HEK293 (cell line): ENCODE measurements around the gene ELOVL7.

Experiments
- CTCF ChIP-seq: fragments of 450-650 bp; formaldehyde crosslinking; IDR thresholded peaks from 2 replicates; pipeline ENCODE4 v1.5.1; 2016; ENCODE audit warnings: missing biosample characterization, missing genetic modification characterization
- EGR2 ChIP-seq: fragments of 450-650 bp; formaldehyde crosslinking; IDR thresholded peaks from 2 replicates; pipeline ENCODE4 v1.5.1; 2016; ENCODE audit warnings: low read depth, missing biosample characterization, missing genetic modification characterization
- GLI4 ChIP-seq: fragments of 450-650 bp; formaldehyde crosslinking; IDR thresholded peaks from 2 replicates; pipeline ENCODE4 v1.5.1; 2016; ENCODE audit warnings: missing biosample characterization, missing genetic modification characterization
- PRDM1 ChIP-seq: fragments of 450-650 bp; formaldehyde crosslinking; IDR thresholded peaks from 2 replicates; pipeline ENCODE4; 2016; ENCODE audit warnings: missing biosample characterization, missing genetic modification characterization
- ZBTB11 ChIP-seq: fragments of 450-650 bp; formaldehyde crosslinking; conservative IDR thresholded peaks from 2 replicates; pipeline ENCODE4 v1.5.1; 2016; ENCODE audit warnings: low read depth, missing biosample characterization, missing genetic modification characterization
- ZBTB26 ChIP-seq: fragments of 450-650 bp; formaldehyde crosslinking; optimal IDR thresholded peaks from 2 replicates; pipeline ENCODE3; 2016; ENCODE audit warnings: missing biosample characterization, mild to moderate bottlenecking, missing genetic modification characterization
- ZNF114 ChIP-seq: fragments of 450-650 bp; formaldehyde crosslinking; IDR thresholded peaks from 2 replicates; pipeline ENCODE4 v1.5.0; 2017; ENCODE audit warnings: missing biosample characterization, missing genetic modification characterization
- ZNF18 ChIP-seq: fragments of 450-650 bp; formaldehyde crosslinking; IDR thresholded peaks from 2 replicates; pipeline ENCODE4 v1.5.1; 2016; ENCODE audit warnings: missing biosample characterization, missing genetic modification characterization
- ZNF202 ChIP-seq: fragments of 450-650 bp; formaldehyde crosslinking; IDR thresholded peaks from 2 replicates; pipeline ENCODE4 v1.5.1; 2016; ENCODE audit warnings: missing biosample characterization, missing genetic modification characterization, borderline replicate concordance
- ZNF274 ChIP-seq, 2 experiments: fragments of 200-500 bp in 1 of 2; fragments of 450-650 bp in 1 of 2; sonication (Bioruptor generic) in 1 of 2; formaldehyde crosslinking in 1 of 2; IDR thresholded peaks; 2 replicates each; pipeline versions ENCODE4 v1.5.1 to v1.6.1; 2014 to 2016; ENCODE audit warnings: borderline replicate concordance in 1 of 2, inconsistent platforms in 1 of 2, low read length in 1 of 2, missing biosample characterization in 1 of 2, missing genetic modification characterization in 1 of 2
- ZNF362 ChIP-seq: fragments of 450-650 bp; formaldehyde crosslinking; IDR thresholded peaks from 2 replicates; pipeline ENCODE4 v1.5.1; 2016; ENCODE audit warnings: missing biosample characterization, missing genetic modification characterization

- TF ChIP-seq CTCF (tag by site-specific recombination) = no peak
- no peak for TF ChIP-seq ZBTB11 (tag by site-specific recombination)
- no peak for TF ChIP-seq ZNF114 (tag by site-specific recombination)
- no peak for TF ChIP-seq PRDM1 (tag by site-specific recombination)
- TF ChIP-seq GLI4 (tag by site-specific recombination) = no peak
- TF ChIP-seq ZBTB26 = no peak
- TF ChIP-seq ZNF18 (tag by site-specific recombination) = no peak
- TF ChIP-seq ZNF362 (tag by site-specific recombination) = no peak
- TF ChIP-seq ZNF274 (IDR thresholded peaks at IDR 0.05; ENCODE audit: low read length) = no peak
- no peak for TF ChIP-seq ZNF274 (tag by site-specific recombination; IDR thresholded peaks at IDR 0.05; ENCODE audit: borderline replicate concordance)
- no peak for TF ChIP-seq ZNF202
- TF ChIP-seq EGR2 (tag by site-specific recombination) = no peak
Measured at GRCh38 chr5:60887746-60888145, 43.7 kb upstream of the ELOVL7 start.
